Forelimb muscle (tissue), 1 donor: ENCODE data around the gene SPECC1L. TPM values are rescaled to one million over a fixed set of nuclear protein-coding genes. Genes with fewer than 3 reads are reported as not detected.
A peak's percentile ranks its signal among the peaks of the same experiment; 100 is the strongest.

ENCODE experiments used
- DNase-seq: peaks from one replicate; pipeline ENCODE4 v3.0.0-alpha.2; 2013; ENCODE audit warnings: low read depth
- polyA plus RNA-seq: library from polyadenylated mRNA; unstranded; fragments of 120-200 nt; gene quantifications from one replicate; pipeline ENCODE4 v1.2.1, GENCODE V29; 2013; ENCODE audit not compliant: insufficient read length

Gene SPECC1L
- polyA plus RNA-seq, 1 donor, result 25.1 TPM

DNA sequence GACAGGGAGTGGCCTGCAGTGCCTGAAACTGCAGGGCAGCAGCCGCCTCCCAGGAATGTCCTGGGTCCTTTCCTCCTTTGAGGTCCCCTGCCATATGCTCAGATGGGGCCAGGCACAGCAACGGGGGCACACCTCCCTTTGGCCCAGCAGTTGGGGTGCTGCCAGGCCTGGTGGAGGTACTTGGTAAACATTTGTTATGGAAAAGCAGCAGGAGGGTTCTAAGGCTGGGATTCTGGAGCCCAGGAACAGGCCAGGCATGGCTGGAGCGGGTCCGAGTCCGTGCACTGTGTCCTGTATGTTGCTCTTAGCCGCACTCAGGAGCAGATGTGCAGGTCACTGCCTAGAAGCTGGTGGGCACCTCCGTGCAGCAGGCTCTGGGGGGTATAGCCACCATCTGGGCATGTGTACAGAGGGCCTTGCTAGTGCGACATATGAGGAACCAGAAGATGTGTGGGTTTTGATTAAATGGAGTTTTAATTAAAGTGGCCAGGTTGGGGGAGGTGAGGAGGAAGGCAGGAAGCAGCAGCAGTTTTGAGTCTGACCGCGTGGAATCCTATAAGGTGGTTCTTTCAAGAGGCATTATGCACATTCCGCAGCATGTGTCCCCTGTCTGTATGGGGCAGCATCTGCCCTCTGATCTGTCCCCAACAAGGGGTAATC is 158.2 kb downstream of the SPECC1L start:
- no peak for DNase-seq

DNA sequence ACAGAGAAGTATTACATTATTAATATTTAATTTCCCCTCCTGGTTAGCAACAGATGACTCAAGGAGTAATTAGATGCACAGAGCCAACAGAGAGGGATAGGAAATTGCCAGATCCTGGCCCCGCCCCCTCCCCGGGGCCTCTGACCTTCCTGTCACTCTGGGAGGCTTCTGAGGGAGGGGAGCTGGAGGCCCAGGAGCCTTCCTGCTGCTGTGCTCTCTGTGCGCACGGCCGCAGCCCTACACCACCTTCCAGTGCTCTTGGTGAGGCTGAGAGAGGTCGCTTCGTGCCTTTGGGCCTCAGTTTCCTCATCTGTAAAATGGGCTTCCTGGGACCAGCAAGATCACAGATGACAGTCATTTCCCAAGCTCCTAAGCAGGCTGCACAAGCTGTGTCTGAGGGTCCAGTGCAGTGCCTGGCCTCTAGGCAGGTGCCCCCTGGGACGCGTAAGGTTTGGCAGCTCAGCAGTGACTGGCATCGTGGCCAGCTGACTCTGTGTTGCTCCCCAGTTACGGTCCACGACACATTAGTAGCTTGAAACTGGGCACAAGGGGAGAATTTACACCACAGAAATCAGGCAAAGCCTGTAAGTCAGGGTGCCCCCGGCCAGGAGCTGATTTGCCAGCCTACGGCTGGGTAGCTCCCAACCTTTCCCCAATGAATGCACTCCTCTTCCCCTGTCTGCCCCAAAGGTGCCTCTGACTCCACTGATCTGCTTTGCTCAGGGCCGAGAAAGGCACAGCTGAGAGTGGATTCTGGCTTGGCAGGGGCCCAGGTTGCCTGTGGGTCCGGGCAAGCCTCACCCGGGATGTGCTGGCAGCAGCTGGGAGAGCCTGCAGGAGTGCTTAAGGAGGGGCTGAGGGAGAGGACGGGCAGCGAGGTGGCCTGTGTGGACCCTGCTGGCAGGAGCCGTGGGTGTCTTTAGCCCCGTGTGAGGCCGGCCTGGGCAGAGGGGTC is 159.1 kb downstream of the SPECC1L start:
- DNase-seq, result no peak

DNA sequence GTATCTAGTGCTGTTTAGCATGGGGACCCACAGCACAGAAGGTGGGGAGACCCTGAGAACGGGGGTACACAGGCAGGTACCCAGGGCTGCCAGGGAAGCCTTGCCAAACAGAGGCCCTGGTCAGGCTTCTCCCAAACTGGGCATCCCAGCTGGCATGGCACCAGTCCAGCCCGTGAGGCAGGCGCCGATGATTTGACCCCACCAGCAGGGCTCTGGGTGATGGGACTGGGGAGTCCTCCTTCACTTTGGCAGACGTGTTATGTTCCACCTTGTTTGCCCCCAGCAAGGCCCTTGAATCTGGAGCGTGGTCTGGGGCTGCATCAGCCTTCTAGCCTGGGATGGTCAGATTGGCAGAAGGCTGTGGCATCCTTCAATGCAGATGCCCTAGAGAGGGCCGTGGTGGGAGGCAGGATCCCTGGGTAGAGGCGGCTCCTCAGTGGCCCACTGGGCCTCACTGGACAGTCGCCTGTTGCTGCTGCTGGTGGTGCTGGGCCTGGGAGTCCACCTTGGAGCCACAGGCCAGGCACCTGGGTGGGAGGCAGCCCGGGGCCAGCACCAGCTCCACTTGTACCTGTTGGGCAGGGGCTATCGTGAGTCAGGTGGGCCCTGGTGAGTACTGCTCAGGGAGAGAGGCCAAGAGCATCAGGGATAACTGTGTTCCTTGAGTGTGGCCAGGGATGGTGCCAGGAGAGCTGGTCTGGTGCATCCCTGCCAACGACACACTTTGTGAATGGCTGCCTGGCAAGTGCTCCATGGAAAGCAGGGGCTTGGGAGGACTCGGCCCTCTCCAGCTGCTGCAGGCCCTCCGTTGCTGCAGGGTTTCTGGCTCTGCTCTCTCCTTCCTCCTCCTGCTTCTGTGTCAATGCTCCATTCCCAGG is 160.0 kb downstream of the SPECC1L start:
- no peak for DNase-seq

DNA sequence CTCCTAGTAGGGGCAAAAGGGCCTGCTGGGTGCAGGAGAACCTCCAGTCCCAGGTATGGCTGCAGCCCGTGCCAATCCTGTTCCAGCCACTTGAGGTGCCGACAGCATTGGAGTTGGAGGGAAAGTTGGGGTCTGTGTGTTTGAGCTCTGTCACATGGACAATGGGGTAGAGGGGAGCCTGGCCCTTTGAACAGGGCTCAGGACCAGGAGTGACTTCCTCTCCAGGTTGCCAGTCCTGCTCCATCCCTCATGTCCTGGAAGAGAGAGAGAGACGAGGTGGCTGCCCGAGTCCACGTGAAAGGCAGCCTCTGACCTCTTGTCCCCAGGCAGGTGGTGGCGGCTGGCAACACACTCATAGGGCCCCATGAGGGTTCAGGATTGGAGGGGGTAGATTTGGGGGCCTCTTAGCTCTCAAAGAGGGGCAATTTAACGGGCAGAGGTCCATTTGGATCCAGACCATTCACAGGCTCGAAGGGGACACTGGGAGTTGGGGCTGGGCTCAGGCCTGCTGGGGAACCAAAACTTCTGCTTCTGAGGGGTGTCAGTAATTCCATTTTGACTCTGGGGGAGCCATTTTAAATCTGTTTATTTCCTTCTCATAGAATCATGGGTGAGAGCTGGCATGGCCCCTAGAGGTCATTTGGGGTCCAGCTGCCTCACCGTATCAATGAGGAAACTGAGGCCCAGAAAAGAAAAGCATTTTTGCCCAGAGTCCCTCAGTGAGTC is 160.8 kb downstream of the SPECC1L start:
- no peak for DNase-seq

DNA sequence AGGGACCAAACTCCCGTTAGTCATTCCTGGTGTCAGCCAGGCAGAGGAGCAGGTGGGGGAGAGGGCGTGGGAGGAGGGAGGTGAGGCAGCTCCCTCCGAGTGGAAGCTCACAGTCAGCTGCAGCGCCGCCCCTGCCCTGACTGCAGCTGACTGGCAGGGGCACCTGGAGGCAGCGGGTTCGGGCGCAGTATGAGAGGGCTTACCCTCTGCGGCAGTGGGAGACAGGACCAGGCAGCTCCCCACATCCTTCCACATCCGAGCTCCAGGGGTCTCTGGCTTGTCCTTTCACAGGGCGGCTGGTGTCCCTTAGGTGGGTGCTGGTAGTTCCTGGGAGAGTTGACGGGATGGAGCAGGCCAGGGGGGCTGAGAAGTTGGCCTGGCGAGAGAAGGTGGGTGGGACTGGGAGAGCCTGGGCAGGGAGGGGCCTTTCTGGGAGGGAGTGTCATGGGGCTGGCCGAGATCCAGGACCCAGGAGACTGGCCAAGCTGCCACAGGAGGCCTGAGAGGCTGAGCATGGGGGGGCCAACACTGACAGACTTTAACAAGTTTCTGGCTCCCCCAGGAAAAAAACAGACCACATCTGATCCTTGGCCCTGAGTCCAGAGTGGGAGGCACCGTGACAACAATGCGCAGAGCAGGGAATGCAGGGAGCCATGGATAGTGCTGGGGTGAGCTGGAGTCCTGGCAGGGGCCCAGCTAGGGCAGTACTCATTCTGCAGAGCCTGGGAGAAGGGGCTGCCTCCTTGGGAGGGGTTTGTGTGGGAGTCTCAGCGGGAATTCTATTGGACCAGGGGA is 161.6 kb downstream of the SPECC1L start:
- DNase-seq, result no peak

DNA sequence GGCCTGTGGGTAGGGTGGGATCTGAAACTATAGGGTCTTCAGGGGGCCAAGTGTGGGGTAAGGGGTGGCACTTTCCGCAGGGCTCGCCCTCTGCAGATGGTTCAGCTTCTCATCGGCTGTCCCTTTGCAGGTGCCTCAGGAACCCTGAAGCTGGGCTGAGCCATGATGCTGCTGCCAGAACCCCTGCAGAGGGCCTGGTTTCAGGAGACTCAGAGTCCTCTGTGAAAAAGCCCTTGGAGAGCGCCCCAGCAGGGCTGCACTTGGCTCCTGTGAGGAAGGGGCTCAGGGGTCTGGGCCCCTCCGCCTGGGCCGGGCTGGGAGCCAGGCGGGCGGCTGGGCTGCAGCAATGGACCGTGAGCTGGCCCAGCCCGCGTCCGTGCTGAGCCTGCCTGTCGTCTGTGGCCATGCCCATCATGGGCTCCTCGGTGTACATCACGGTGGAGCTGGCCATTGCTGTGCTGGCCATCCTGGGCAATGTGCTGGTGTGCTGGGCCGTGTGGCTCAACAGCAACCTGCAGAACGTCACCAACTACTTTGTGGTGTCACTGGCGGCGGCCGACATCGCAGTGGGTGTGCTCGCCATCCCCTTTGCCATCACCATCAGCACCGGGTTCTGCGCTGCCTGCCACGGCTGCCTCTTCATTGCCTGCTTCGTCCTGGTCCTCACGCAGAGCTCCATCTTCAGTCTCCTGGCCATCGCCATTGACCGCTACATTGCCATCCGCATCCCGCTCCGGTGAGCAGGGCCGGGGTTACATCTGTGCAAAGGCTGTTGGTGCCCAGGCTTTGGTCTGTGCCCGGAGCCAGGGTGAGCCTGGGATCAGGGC is 162.6 kb downstream of the SPECC1L start:
- no peak for DNase-seq

DNA sequence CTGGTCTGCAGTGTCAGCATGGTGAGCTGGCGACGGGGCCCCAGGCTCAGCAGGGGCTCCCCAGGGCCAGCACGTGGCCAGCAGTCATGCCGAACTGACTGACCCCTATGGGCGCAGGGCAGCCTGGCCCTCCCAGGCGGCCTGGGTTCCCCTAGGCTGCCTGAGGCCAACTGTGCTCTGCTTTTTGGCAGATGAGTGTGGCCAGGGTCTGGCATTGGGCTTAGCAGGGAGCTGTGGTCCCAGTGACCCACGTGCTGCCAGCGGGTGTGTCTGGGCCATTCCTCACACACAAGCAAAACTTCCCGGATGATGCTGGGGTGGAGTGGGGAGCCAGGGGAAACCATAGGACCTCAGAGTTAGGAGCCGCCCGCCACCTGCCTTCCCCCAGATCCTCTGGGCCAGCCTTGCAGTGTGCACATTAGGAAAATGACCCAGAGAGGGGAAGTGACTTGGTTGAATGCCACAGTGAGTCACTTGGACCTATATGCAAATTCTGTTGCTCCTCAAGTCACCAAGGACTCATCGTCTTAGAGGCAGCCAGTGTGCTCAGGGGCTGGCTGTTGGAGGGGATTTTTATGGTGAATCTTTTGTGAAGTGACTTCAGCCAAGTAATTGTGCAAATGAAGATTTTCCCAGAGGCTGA is 163.3 kb downstream of the SPECC1L start:
- DNase-seq, result peak; percentile 86

DNA sequence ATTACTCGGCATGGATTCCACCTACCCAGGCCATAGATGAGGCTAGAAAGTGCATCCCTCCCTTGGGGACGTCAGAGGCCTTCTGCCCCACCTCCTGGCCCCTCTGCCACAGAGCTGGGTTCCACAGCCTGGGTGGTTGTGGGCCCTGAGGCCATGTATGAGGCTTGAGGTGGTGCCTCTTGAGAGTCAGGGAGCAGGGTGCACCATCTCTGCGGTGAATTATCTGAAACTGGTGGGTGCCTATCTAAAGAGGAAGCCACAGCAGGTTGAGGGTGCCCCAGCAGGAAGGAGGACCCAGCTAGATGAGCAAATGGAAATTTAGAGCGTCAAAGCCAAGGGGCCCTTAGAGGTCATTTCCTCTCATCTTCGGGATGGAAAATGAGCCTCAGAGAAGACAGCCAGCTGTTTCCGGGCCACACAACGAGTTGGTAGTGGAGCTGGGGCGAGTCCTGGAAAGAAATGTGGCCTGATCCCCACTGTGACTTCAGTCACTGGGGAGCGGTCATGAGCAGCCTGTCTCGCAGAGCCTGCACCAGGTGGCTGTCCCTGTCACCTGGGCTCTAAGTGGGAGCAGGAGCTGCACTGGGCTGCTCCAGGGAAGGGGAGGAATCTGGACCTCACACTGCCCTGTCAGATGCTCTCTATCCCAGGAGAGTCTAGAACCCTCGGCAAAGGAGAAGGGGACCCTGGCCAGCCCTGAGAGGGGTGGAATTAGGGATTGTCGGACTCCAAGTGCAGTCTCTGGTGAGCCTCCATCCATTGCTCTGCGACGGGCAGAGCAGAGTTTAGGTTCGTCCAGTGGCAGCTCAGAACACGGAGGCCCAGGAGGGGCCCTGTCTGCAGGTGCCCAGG is 164.1 kb downstream of the SPECC1L start:
- DNase-seq, result peak; percentile 94

DNA sequence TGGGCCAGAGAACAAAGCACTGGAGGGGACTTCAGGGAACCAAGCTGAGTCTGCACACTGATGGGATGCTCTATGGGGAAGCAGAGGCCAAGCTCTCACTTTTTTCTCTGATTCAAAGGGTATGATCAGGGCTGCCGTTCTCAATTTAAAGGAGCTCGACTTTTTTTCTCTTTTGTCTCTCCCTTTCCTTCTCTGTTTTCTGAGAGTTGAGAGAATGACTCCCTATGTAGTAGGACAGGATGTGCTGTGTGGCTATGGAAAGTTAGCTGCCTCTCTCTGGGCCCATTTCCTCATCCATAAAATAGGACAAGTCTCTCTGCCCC is 164.7 kb downstream of the SPECC1L start:
- no peak for DNase-seq

DNA sequence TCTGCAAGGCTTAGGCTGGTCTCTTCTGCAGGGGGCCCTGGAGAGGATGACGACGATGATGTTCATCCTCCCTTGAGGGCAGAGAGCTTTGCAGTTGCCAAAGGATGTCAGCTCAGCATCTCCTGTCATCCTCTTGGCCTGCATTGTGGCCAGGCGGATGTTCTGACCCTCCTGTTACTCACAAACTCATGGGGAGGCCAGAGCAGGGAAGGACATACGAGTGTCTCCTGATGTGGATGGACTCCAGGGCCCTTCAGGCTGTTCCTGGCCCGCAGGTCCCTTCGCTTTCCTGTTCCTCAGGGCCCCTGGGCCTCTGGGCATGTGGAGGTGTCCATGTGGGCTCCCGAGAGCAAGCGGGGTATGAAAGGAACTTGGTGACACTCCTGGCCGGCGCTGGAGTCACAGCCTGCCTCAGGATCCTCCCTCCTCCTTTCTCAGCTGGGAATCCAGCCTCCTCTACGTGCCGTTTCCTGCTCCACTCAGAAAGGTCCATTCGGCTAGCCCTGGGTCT is 165.3 kb downstream of the SPECC1L start:
- DNase-seq, result no peak

DNA sequence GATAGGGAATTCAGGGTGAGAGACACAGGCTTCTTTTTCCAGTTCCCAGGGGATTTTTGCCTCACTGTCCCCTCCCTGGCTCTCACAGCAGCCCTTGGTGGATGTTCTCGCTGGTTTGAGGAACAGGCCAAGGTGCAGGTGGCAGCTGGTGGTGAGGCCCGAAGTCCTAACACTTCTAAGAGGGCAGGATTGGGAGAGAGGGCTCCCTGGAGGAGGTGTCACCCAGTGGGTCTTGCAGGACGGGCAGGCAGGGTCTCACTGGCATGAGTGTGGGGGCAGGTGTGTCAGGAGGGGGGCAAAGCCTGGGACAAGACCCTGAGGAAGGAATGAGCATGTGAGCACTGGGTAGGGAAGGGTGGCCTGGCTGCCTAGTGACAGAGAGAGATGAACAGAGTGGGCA is 165.9 kb downstream of the SPECC1L start:
- no peak for DNase-seq

DNA sequence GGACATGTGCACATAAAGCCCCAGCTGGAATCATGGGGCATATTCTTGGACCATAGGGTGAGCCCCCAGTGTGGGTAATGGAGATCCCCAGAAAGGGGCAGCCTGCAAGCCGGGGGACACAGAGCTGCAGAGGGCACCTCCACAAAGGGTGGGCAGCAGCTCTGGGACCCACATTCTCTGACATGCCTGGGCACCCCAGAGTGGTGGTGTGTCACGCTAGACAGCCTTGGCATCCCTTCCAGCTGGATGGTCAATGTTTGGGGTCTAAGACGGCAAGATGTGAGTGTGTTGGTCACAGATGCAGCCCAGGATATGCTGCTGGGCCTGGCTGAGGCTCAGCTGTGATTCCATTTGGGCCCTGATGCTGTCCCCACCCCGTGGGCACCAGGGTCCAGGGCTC is 166.5 kb downstream of the SPECC1L start:
- no peak for DNase-seq

DNA sequence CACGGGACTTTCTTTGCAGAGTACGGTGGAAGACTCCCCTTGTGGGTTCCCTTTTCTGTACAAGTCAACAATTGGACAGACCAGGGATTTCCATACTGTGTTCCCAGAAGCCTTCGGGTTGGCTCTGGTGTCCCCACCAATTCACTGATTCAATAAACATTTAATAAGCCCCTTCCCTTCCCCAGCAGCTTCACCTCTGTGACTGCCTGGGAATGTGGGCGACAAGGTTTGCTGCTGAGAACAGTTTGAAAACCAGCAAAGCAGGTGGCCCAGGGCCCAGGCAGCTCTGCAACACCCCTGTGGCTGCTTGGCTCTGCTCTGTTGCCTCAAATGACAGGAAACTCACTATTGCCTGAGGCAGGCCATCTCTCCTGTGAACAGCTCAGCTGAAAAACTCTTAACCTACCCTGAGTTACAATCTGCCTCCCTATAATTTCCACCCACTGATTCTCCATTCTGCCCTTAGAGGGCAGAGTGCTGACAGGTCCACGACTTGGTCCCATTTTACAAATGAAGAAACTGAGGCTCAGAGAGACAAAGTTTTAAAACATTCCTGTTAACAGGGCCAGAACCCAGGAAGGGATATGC is 167.2 kb downstream of the SPECC1L start:
- DNase-seq, result no peak

DNA sequence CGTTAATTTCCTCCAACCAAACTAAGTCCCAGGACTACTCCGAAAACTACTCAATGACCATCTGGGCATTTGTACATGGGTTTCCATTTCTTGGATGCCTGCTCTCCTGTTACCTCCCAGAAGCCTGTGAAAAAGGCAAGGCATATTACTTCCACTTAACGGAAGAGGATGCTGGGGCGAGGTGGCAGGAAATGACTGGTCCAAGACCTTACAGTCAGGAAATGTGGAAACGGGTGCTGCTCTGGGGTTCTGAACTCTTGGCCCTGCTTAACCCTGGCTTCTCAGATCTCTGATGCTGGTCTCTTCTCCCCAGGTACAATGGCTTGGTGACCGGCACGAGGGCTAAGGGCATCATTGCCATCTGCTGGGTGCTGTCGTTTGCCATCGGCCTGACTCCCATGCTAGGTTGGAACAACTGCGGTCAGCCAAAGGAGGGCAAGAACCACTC is 169.7 kb downstream of the SPECC1L start:
- no peak for DNase-seq

DNA sequence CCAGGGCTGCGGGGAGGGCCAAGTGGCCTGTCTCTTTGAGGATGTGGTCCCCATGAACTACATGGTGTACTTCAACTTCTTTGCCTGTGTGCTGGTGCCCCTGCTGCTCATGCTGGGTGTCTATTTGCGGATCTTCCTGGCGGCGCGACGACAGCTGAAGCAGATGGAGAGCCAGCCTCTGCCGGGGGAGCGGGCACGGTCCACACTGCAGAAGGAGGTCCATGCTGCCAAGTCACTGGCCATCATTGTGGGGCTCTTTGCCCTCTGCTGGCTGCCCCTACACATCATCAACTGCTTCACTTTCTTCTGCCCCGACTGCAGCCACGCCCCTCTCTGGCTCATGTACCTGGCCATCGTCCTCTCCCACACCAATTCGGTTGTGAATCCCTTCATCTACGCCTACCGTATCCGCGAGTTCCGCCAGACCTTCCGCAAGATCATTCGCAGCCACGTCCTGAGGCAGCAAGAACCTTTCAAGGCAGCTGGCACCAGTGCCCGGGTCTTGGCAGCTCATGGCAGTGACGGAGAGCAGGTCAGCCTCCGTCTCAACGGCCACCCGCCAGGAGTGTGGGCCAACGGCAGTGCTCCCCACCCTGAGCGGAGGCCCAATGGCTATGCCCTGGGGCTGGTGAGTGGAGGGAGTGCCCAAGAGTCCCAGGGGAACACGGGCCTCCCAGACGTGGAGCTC is 170.2 kb downstream of the SPECC1L start:
- DNase-seq, result no peak

DNA sequence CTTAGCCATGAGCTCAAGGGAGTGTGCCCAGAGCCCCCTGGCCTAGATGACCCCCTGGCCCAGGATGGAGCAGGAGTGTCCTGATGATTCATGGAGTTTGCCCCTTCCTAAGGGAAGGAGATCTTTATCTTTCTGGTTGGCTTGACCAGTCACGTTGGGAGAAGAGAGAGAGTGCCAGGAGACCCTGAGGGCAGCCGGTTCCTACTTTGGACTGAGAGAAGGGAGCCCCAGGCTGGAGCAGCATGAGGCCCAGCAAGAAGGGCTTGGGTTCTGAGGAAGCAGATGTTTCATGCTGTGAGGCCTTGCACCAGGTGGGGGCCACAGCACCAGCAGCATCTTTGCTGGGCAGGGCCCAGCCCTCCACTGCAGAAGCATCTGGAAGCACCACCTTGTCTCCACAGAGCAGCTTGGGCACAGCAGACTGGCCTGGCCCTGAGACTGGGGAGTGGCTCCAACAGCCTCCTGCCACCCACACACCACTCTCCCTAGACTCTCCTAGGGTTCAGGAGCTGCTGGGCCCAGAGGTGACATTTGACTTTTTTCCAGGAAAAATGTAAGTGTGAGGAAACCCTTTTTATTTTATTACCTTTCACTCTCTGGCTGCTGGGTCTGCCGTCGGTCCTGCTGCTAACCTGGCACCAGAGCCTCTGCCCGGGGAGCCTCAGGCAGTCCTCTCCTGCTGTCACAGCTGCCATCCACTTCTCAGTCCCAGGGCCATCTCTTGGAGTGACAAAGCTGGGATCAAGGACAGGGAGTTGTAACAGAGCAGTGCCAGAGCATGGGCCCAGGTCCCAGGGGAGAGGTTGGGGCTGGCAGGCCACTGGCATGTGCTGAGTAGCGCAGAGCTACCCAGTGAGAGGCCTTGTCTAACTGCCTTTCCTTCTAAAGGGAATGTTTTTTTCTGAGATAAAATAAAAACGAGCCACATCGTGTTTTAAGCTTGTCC is 171.0 kb downstream of the SPECC1L start:
- no peak for DNase-seq
